ENCODE data around the gene RNF207.

Gene RNF207

GRCh38 chr1:6209661-6210580, 4.0 kb downstream of the RNF207 start:
- H3K9me2 ChIP-seq (replicated peaks; ENCODE audit: insufficient read depth, low read length) = no peaks in the 10 kb centered on the region
- H3K9me3 ChIP-seq (ENCODE audit: insufficient read depth, low read length) = no peaks in the 10 kb centered on the region
- no peak overlapping the region for H3K4me3 ChIP-seq (ENCODE audit: insufficient read depth, low read length, poor library complexity, severe bottlenecking)
- H3K27me3 ChIP-seq (ENCODE audit: low read length) = no peaks in the 10 kb centered on the region
- H3K27ac ChIP-seq (ENCODE audit: low read depth, low read length) = no peak overlapping the region
- no peak overlapping the region for H3K4me2 ChIP-seq (ENCODE audit: low read depth, low read length, poor library complexity, severe bottlenecking)
- no peak overlapping the region for H2AFZ ChIP-seq (ENCODE audit: low read depth, low read length, severe bottlenecking)
- H3K36me3 ChIP-seq (ENCODE audit: low read length) = no peaks in the 10 kb centered on the region
- TF ChIP-seq CTCF (IDR thresholded peaks at IDR 0.05; ENCODE audit: insufficient read depth, low read length, poor library complexity, severe bottlenecking) (no peak), EZH2phosphoT487 (conservative IDR thresholded peaks at IDR 0.05; ENCODE audit: low read length) (no peak)
- no peaks in the 10 kb centered on the region for H3K79me2 ChIP-seq (ENCODE audit: insufficient read depth, low read length)
- H4K20me1 ChIP-seq (ENCODE audit: low read depth, low read length) = no peaks in the 10 kb centered on the region
- H3K9ac ChIP-seq (ENCODE audit: low read length) = no peak overlapping the region
- H3F3A ChIP-seq (ENCODE audit: insufficient read depth) = no peaks in the 10 kb centered on the region

GRCh38 chr1:6210591-6211355, 4.9 kb downstream of the RNF207 start:
- Histone ChIP-seq H3K36me3 (ENCODE audit: low read length) (no peaks in the 10 kb centered on the region), H2AFZ (ENCODE audit: low read depth, low read length, severe bottlenecking) (no peak overlapping the region), H3K4me2 (ENCODE audit: low read depth, low read length, poor library complexity, severe bottlenecking) (no peak overlapping the region), H3K27ac (ENCODE audit: low read depth, low read length) (no peak overlapping the region), H3K4me3 (ENCODE audit: insufficient read depth, low read length, poor library complexity, severe bottlenecking) (no peak overlapping the region), H3K9ac (ENCODE audit: low read length) (no peak overlapping the region), H3K9me3 (ENCODE audit: insufficient read depth, low read length) (no peaks in the 10 kb centered on the region), H3F3A (ENCODE audit: insufficient read depth) (no peaks in the 10 kb centered on the region), H4K20me1 (ENCODE audit: low read depth, low read length) (no peaks in the 10 kb centered on the region), H3K9me2 (replicated peaks; ENCODE audit: insufficient read depth, low read length) (no peaks in the 10 kb centered on the region), H3K79me2 (ENCODE audit: insufficient read depth, low read length) (no peaks in the 10 kb centered on the region), H3K27me3 (ENCODE audit: low read length) (no peaks in the 10 kb centered on the region)
- TF ChIP-seq EZH2phosphoT487 (conservative IDR thresholded peaks at IDR 0.05; ENCODE audit: low read length) = no peak
- TF ChIP-seq CTCF (IDR thresholded peaks at IDR 0.05; ENCODE audit: insufficient read depth, low read length, poor library complexity, severe bottlenecking) = no peak

GRCh38 chr1:6211731-6212130, 5.8 kb downstream of the RNF207 start:
- H3K27me3 ChIP-seq (ENCODE audit: low read length) = no peaks in the 10 kb centered on the region
- TF ChIP-seq EZH2phosphoT487 (conservative IDR thresholded peaks at IDR 0.05; ENCODE audit: low read length) (no peak), CTCF (IDR thresholded peaks at IDR 0.05; ENCODE audit: insufficient read depth, low read length, poor library complexity, severe bottlenecking) (no peak)
- H3K9me2 ChIP-seq (replicated peaks; ENCODE audit: insufficient read depth, low read length) = no peaks in the 10 kb centered on the region
- H4K20me1 ChIP-seq (ENCODE audit: low read depth, low read length) = no peaks in the 10 kb centered on the region
- H3K27ac ChIP-seq (ENCODE audit: low read depth, low read length) = no peak overlapping the region
- H3K4me2 ChIP-seq (ENCODE audit: low read depth, low read length, poor library complexity, severe bottlenecking) = no peak overlapping the region
- H3K9me3 ChIP-seq (ENCODE audit: insufficient read depth, low read length) = no peaks in the 10 kb centered on the region
- H3K4me3 ChIP-seq (ENCODE audit: insufficient read depth, low read length, poor library complexity, severe bottlenecking) = no peak overlapping the region
- H3F3A ChIP-seq (ENCODE audit: insufficient read depth) = no peaks in the 10 kb centered on the region
- no peaks in the 10 kb centered on the region for H3K79me2 ChIP-seq (ENCODE audit: insufficient read depth, low read length)
- no peaks in the 10 kb centered on the region for H3K36me3 ChIP-seq (ENCODE audit: low read length)
- no peak overlapping the region for H3K9ac ChIP-seq (ENCODE audit: low read length)
- H2AFZ ChIP-seq (ENCODE audit: low read depth, low read length, severe bottlenecking) = no peak overlapping the region

All from SU-DHL-6 (cell line).